Kidney glomerular epithelial cell (primary cell): ENCODE results near the gene ZC3H7B.

Source experiments
- DNase-seq: peaks from one replicate; lab custom pipeline; 2025; lab: John Stamatoyannopoulos, UW

Gene ZC3H7B

DNA sequence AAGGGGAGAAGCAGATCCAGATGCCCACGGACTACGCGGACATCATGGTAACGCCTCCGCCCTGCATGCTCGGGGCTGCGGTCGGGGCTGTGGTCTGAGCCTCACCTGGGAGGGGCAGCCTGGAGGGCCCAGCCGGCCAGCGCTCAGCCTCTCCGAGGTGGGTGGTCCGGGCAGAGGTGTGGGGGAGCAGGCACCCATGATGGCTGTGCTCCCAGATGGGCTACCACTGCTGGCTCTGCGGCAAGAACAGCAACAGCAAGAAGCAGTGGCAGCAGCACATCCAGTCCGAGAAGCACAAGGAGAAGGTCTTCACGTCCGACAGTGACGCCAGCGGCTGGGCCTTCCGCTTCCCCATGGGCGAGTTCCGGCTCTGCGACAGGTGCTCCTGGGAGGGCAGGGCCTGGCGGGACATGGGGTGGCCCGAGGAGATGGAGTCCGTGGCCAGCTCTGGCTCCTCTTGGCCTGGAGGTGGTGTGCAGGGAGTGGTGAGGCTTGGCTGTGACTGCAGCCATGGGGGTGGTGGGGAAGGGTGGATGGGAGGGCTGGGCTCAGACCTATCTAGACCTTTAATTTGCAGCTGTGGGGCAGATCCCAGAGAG, 55.2 kb downstream of the ZC3H7B start:
- DNase-seq: no peak

DNA sequence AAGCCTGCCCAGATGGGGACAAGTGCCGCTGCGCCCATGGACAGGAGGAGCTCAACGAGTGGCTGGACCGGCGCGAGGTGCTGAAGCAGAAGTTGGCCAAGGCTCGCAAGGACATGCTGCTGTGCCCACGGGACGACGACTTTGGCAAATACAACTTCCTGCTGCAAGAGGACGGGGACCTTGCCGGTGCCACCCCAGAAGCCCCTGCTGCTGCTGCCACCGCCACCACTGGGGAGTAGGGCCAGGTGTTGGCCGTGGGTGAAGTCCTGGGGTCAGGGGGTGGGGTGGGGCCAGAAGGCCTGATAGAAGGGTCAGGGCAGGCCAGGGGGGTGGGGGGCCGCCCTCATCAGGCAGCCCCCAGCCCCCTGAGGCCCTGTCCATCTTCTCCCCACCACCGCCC, 55.9 kb downstream of the ZC3H7B start:
- no peak for DNase-seq

DNA sequence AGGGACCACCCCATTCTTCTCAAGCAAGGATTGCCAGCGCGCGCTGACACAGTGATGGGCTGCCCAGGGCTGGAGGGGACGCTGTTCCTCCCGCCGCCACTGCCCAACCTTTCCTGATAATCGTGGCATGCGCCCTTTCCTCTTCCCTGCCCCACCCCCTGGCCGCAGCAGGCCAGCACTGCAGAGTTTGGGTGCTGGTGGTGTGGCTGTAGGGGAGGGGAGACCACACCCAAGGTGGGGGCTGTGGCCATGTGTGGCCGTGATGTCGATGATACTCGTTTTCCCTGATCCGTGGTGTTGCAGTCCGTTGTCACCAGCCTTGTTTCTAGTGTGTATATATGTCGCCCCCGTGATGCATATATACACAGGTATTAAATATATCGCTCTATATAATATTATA, 57.6 kb downstream of the ZC3H7B start:
- DNase-seq: no peak

DNA sequence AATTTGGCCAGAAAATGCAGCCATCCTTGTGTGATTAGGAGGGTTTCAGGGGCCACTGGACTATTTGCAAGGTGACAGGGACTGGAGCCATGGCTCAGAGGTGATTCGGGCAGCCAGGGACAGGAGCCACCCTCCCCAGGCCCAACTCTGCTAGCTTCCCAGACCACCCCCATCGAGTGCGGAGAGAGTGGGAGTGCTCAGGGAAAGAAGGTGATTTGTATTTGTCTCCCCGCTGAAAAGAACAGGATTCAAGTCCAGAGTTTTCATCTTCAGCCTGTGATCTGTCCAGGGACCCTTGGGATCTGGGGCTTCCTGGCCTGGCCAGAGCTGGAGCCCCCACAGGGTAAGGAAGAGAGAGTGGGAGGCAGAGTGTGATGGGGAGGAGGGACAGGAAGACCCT, 58.1 kb downstream of the ZC3H7B start:
- DNase-seq: no peak

DNA sequence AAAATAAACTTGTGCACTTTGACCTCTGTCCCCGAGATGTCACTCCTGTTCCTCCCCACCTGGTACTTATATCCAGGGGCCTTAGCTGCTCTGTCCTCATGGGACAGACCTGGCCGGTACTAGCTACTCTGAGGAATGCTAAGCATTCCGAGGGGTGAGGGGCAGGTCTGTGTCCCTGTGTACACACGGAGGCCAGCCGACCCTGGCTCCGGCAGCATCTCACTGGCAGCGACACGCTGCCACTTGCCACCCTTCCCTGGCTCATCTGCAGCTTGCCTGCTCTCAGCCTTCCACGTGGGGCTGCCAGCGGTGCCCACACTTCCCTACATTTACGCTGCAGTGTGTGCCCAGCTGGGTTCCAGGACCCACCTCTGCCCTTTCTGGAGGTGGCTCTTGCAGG, 58.8 kb downstream of the ZC3H7B start:
- no peak for DNase-seq

DNA sequence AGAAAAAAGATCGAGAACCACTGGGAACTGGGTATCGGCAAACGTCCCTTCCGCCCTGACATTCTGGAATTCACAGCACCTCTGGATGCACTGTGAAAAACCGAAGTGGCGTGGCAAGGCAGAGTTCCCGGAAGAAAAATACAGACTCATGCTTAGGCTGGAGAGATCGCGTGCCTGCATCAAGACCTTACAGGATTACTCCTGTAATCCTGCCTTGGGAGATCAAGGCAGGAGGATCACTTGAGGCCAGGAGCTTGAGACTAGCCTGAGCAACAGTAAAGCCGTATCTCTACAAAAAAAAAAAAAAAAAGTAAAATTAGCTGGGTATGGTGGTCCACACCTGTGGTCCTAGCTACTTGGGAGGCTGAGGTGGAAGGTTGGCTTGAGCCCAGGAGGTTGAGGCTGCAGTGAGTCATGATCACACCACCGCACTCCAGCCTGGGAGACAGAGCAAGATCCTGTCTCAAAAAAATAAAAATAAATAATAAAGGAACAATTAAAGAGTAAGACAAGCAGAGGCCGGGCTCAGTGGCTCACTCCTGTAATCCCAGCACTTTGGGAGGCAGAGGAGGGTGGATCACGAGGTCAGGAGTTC, 60.5 kb downstream of the ZC3H7B start:
- DNase-seq: no peak

DNA sequence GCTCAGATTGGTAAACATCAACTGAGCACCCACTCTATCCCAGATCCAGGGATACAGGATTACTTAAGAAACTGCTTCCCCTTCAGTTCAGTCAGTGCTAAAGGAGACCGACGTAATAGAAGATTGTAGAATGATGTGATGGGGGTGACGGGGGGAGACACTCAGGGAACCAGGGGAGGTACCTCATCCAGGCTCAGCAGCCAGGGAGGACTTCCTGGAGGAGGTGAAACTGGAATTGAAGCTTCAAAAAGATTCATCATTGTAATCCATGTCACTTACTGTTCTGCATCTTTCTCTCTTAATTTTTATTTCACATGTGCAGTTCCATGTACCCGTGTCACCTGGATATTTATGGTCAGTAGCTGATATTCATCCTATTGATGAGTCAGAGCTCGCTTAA, 61.3 kb downstream of the ZC3H7B start:
- DNase-seq: no peak

DNA sequence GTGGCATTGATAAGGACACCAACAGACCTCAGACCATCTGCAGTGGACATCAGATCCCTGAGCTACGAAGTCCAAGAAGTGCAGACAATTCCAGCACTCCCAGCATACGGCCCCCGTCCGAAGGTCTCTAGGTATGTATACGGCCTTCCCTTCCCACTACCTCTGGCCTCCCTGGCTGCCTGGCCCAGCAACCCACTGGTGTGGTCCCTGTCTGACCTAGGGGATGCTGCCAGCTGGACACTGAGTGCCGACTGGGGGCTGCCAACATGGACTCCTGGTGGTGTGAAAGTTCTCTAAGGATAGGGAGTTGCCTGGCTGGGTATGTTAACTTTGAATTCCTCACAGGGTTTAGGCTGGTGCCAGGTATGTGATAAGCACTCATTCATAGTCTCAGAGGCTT, 62.9 kb downstream of the ZC3H7B start:
- no peak for DNase-seq

DNA sequence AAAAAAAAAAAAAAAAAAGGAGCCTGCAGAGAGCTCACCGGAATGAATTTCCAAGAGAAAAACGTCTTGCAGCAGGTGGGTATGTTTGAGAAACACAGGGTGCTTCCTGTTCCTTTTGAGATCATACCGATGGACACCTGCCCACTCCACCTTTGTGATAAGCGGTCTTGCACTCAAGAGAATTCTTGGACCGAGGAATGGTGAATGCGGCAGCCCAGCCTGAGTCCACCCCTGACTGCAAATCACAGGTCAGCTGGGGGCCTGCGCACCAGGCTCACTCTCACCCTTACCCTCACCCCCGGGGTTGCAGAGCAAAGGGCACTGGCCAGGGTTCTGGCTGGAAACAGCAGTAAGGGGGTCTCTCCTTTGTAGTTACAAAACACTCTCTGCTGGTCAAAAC, 63.6 kb downstream of the ZC3H7B start:
- DNase-seq: no peak

DNA sequence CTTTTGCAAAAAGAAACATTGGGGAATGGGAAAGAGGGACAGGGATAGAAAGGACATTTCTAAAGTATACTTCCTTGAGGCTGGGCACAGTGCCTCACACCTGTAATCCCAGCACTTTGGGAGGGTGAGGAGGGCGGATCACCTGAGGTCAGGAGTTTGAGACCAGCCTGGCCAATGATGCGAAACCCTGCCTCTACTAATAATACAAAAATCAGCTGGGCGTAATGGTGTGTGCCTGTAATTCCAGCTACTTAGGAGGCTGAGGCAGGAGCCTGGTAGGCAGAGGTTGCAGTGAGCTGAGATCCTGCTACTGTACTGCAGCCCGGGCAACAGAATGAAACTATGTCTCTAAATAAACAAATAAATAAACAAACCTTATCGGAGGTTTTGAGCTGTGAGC, 64.1 kb downstream of the ZC3H7B start:
- no peak for DNase-seq

DNA sequence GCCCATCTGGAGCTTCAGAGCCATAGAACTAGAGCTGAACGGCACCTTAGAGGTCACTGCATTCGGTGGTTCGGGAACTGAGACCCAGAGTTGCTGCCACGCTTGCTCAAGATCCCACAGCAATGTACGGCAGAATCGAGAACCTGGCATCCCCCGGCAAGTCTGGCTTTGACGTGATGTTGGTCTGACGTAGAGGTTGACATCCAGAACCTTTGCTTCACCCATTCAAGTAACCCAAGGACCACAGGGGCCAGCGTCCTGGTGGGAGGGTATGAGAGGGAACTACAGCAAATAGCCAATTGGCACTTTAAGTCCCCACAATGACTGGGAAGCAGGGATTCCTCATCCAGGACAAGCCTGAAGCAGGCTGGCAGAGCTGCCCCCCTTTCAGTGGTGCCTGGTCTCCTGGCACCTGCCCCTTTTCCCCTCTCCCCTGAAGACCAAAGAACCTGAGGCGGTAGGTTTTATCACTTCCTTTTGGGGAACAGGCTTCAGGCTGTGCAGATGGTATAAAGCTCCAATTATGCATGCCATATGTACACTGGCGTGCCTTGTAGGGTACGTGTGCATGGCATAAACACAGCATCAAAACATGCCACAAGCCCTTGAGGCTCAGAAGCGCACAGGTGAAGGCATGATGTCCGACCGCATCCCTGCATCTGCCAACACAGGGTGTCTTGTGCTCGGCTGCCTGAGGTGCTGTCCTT, 65.2 kb downstream of the ZC3H7B start:
- DNase-seq: no peak

DNA sequence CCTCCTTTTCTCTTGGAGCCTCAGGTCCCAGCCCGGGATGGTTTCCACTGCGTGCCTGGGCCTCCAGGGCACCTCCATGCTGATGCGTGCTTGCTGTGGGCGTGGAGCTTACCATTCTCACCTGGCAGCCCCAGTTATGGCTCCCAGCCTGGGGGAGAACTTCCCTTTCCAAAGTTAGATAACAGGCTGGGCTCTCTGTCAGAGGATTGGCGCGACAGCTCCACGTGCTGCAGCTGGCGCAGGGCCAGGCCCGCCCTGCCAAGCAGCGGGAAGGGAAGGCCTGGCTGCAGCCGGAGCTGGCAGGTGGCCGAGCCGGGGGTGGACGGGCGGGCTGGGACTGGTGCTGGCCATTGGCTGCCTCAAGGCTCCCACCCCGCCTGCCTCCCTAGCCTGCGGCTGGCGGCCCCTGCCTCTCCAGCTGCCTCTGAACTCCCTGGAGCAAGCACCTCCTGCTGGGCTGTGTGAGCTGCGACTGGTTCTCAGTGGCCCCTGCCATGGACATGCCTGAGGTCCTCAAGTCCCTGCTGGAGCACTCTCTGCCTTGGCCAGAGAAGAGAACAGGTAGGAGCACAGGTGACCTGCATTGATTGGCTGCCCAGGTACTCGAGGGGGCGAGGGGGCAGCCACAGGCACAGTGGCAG, 65.8 kb downstream of the ZC3H7B start:
- peak; percentile 83 for DNase-seq

DNA sequence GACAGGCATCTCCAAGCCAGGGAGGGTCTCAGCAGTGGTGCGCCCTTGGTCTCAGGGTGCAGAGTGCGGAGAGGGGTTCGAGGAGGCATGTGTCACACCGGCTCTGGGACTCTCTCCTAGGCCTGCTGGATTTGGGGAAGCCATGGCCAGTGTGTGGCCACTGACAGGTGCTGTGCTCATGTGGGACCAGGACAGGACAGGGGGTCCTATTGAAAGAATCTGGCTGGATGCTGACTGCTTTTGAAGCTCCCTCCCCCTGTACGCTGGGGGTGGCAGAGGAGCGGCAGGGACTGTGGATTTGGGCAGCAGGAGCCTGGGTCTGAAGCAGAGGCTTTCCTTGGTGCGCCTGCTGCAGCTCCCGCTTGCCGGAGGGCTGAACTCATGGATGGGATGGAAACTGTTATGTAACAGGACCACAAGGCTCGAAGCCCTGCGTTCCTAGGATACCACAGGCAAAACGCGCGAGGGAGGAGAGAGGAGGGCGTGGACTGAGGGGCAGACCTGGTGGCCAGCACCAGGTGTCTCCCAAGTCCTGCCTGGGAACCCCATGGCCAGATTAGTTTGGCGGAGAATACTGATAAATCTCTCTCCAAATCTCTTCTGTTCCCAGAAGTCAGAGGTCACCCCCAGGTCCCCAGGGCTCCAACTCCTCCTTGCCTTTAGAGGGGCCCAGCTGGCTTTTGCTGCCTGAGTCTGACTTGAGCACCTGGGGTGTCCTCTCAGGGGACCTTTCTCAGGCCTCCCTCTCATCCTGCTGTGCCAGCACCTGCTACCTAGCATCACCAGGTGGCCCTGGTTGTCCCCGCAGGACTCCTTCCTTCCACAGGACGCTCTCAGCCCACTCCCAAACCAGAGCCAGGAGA, 66.6 kb downstream of the ZC3H7B start:
- no peak for DNase-seq

DNA sequence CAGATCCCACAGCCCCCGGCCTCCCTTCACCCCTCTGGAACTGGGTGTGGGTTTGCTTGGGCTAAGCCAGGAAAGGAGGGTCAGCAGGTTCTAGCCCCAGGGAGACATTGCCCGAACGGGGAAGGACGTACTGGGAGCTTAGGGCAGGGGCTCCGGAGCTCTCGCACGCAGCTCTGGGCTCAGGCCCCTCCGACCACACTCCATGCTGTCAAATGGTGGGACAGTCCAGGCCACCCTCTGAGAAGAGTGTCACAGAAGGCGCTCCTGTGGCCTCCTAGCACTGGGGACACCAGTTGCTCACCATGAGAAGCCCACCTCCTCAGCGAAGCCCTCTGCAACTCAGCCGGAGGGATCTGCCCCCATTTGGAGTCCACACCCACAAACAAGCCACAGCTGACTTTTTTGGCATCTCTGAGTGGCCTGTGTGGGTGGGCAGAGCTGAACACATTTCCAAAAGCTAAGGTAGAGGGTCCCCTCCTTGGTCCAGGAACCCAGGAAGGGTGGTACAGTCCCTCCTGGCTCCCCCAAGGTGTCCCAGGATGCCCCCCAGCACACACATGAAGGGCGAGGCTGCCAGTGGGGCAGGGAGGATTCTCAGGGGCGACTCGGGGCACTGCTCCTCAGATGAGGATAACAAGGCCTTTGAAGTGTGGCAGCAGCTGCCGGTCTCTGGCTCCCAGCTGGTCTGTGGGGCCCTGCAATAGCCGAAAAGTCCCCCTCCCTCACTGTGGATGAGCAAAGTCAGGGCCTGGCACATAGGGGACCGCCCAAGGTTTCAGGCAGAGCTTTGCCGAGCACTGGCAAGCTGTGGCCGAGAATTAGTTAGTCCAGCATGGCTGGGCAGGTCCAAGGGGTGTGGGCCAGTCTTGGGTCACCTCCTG, 67.5 kb downstream of the ZC3H7B start:
- DNase-seq: no peak

DNA sequence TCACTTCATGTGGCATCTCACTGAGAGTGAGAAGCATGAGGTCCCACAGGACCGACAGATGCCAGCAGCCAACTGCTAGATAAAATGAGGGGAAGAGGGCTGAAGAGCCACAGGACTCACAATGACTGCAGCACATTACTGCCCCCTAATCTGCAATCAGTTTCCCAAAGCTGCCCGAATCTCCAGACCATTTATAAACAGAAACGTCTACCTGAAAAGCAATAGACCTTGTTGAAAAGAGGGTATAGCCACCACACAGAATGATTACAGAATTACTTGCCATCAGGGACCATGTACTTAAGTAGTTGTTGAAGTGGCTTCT, 68.1 kb downstream of the ZC3H7B start:
- no peak for DNase-seq

DNA sequence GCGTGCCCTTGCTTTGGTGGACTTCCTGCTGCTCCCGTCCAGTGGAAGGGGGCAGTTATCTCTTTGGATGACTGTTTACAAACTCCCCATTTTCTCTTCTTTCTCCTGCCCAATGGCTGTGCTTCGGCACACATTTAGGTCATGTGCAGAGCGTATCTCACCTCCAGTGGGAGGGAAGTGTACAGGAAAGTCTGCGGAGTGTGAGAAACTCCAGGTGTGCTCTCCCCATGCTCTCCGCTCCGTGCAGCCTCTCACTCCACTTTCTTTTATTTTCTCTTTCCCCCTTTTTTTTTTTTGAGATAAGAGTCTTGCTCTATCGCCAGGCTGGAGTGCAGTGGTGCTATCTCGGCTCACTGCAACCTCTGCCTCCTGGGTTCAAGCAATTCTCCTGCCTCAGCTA, 68.5 kb downstream of the ZC3H7B start:
- DNase-seq: no peak

DNA sequence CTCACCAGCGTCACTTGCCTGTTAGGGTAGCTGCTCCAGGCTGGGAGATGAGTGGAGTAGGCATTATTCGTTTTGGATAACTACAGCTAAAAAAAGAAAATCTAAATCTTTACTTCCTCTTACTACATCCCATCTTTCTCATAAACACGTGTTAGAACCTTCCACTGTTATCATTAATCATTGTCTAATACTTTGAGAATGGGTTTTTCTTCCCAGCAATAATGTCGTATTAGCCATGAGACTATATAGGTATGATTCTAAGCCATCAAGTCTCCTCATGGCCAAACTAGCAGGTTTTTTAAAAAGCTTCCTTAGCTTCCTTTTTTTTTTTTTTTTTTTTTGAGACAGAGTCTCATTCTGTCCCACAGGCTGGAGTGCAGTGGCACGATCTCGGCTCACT, 76.5 kb downstream of the ZC3H7B start:
- no peak for DNase-seq

DNA sequence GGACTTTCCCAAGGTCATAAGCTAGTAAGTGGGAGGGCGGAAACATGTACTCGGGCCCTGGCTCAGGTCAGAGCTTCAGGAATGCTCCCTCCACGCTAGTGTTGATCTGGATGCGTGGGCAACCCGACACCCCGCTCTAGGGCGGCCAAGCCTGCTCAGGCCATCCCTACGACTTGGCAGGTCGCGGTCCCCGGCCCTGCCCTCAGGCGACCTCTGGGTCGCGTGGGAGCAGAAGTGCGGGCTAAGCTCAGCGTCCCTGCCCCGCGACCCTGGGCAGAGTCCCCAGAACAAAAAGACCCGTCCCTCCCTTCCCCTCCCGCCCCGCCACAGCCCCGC, 79.6 kb downstream of the ZC3H7B start:
- DNase-seq: peak; percentile 81

DNA sequence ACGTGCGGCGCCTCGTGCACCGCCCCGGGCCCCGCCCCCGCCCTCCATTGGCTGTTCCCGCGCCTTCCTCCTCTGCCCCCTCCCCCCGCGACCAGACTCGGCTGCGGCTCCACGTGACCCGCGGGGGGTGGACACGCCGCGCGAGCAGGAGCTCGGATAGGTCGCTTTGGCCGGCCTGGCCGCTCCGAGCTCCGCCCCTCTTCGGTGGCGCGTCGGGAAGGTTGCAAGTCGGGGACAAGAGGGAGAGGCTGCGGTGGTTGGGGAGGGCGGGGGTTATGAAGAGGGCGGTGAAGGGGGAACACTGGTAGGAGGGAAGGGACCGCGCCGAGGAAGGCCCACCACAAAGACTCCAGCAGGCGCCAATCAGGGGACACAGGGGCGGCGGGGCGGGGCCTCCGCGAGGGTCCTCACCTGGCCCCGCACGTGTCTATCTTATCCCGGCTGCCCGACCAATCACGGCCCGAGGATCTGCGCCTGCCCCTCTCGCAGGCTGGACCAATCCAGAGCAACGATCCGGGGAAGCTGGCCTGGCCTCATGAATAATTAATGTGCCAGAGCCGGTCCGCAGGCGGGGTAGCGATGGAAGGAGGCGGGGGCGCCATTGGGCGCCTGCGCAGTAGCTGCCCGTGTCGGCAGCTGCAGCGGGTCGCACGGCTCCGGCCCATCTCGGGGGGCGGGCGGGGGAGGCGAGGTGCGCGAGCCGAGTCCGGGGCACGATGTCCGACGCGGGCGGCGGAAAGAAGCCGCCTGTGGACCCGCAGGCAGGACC, 80.2 kb downstream of the ZC3H7B start, which contains the start of gene TEF:
Gene TEF, plus strand, starts transcription at position 614 of the 769 bp plus-strand sequence. Its CDS starts 103 bp downstream, at position 717.
- DNase-seq: peak; percentile 99

DNA sequence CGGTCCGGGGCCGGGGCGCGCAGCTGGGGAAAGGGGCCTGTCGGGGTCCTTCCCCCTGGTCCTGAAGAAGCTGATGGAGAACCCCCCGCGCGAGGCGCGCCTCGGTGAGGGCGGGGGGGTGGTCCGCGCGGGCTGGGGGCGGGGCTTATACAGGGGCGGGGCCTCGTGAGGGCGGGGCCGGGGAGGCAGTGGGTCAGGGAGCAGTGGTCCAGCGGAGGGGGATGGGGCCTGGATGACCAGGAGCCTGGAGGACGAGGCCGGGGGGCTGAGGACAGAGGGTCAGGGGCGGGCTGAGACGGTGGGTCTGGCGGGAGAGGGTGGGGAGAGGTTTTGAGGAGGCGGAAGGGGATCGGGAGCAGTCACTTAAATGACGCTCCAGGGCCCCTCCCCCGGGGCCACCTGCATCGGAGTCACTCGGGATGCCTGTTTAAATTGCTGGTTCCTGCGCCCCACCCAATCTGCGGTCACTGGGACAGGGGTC, 80.8 kb downstream of the ZC3H7B start:
- DNase-seq: no peak

DNA sequence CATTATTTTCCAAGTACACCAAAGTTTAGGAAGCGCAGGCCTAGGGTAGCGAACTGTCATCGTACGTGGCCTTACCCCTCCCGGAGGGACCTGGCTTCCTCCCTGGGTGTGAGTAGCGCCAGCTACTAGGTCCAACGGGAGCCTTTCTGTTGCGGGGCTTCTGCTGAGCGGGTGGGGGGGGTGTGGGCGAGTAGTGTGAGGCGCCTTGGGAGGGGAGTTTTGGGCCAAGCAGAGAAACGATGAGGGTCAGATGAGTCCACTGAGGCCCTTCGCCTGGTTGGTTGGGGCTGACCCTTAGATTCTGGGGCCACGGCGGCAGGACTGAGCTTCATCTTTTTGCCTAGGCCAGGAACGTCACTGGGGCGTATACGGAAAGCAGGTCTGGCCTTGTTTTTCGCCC, 81.3 kb downstream of the ZC3H7B start:
- DNase-seq: no peak
